Esophagus squamous epithelium (tissue), 5 donors: Measurements from ENCODE around the gene MAGEA4. TPM values are rescaled to one million over a fixed set of nuclear protein-coding genes. Genes with fewer than 3 reads are reported as not detected.

Experiments
- DNase-seq: peaks from one replicate; lab custom pipeline; 2025; lab: John Stamatoyannopoulos, UW
- H3K27ac ChIP-seq, 4 donors: fragments of 200-600 bp; sonication (generic); one replicate each; pipeline ENCODE4 v1.5.1; 2016 to 2019; ENCODE audit warnings: mild to moderate bottlenecking in 1 of 4
- H3K27me3 ChIP-seq, 4 donors: fragments of 200-600 bp; sonication (generic); 1 replicate in 3 of 4; 2 replicates in 1 of 4; pipeline versions ENCODE4 v1.5.1 to v1.6.0; 2017 to 2021; ENCODE audit warnings: antibody characterized with exemption in 1 of 4
- H3K36me3 ChIP-seq, 3 donors: fragments of 200-600 bp; sonication (generic); one replicate each; pipeline ENCODE4 v1.5.1; 2016 to 2019
- H3K4me1 ChIP-seq, 3 donors: fragments of 200-600 bp; sonication (generic); one replicate each; pipeline ENCODE4 v1.5.1; 2017 to 2019
- H3K4me3 ChIP-seq, 4 donors: fragments of 200-600 bp; sonication (generic); 1 replicate in 3 of 4; 2 replicates in 1 of 4; pipeline ENCODE4 v1.5.1; 2016 to 2019; ENCODE audit warnings: mild to moderate bottlenecking in 2 of 4, moderate library complexity in 1 of 4
- H3K9me3 ChIP-seq, 3 donors: fragments of 200-600 bp; sonication (generic); one replicate each; pipeline ENCODE4 v1.5.1; 2016 to 2019
- CTCF ChIP-seq, 6 experiments: fragments of 450-650 bp in 4 of 6; fragments of 200-600 bp in 2 of 6; sonication (generic) in 2 of 6; IDR thresholded peaks; one replicate each; pipeline ENCODE4 v1.5.1; 2016 to 2019; ENCODE audit warnings: antibody characterized with exemption in 6 of 6, mild to moderate bottlenecking in 4 of 6, moderate library complexity in 4 of 6
- POLR2A ChIP-seq, 4 donors: fragments of 450-650 bp; IDR thresholded peaks; one replicate each; pipeline ENCODE4 v1.6.1; 2017; ENCODE audit warnings: antibody characterized with exemption in 4 of 4, mild to moderate bottlenecking in 4 of 4, moderate library complexity in 3 of 4
- WGBS, 2 donors: methylation state at CpG; one replicate each; pipeline ENCODE4 v1.1.5; 2018; 5-methylcytosine and 5-hydroxymethylcytosine counted together
- intact Hi-C: fragments of 100-400 bp; cut with DNase I; formaldehyde crosslinking; loops from one replicate; pipeline ENCODE4 v1.15.0; 2022
- total RNA-seq, 4 donors: library from RNA; depleted of rRNA; stranded (reverse); fragments of >200 nt; gene quantifications; one replicate each; pipeline ENCODE4 v1.1.0, GENCODE V29; 2016
- donor health status: DM: yes; HTN: yes; CAD: no.

The MAGEA4 gene
- total RNA-seq, 4 donors from 2014 or later: not detected

- H3K27me3 ChIP-seq: no peaks in the 10 kb centered on the region
- 35 to 49% methylated on average over 6 of the region's 6 CpGs for WGBS, 2 donors
- TF ChIP-seq POLR2A (IDR thresholded peaks at IDR 0.05) (no peak), CTCF (IDR thresholded peaks at IDR 0.05) (no peak)
- H3K4me3 ChIP-seq: peak overlapping the region in 2 of 4 donors; percentile 4 to 18
- peak overlapping the region in 3 of 4 donors; percentile 2 to 42 (median 16) for H3K27ac ChIP-seq
- peaks cover 0 to 34% (median 0%) of the 10 kb centered on the region in 3 donors for H3K4me1 ChIP-seq
- no peaks in the 10 kb centered on the region for H3K9me3 ChIP-seq
- intact Hi-C loops: no loop called here
- H3K36me3 ChIP-seq: peaks cover 0 to 42% (median 0%) of the 10 kb centered on the region in 3 donors
- no peak for DNase-seq
These were observed 58.0 kb downstream of the MAGEA4 start for GRCh38 chrX:151970661-151971060.

GRCh38 chrX:151973060-151973661 is 60.5 kb downstream of the MAGEA4 start:
- no peaks in the 10 kb centered on the region for H3K9me3 ChIP-seq
- H3K4me3 ChIP-seq: peak overlapping the region; percentile 58 to 76 (median 72)
- H3K36me3 ChIP-seq: peaks cover 0 to 22% (median 0%) of the 10 kb centered on the region in 3 donors
- peak overlapping the region; percentile 77 to 94 (median 88) for H3K27ac ChIP-seq
- 26 to 27% methylated on average over 2 to 3 of the region's 4 CpGs for WGBS, 2 donors
- TF ChIP-seq CTCF (IDR thresholded peaks at IDR 0.05) (no peak), POLR2A (IDR thresholded peaks at IDR 0.05) (no peak)
- H3K4me1 ChIP-seq: peaks cover 0 to 54% (median 0%) of the 10 kb centered on the region in 3 donors
- no peak for DNase-seq
- intact Hi-C loops: no loop called here
- no peaks in the 10 kb centered on the region for H3K27me3 ChIP-seq

GRCh38 chrX:151973851-151974335 is 61.2 kb downstream of the MAGEA4 start:
- Histone ChIP-seq H3K36me3 (peaks cover 0 to 15% (median 0%) of the 10 kb centered on the region in 3 donors), H3K27me3 (no peaks in the 10 kb centered on the region), H3K27ac (peak overlapping the region; percentile 77 to 94 (median 88)), H3K9me3 (no peaks in the 10 kb centered on the region), H3K4me1 (peaks cover 0 to 54% (median 0%) of the 10 kb centered on the region in 3 donors), H3K4me3 (peak overlapping the region; percentile 58 to 76 (median 72))
- DNase-seq: no peak
- 7 to 23% methylated on average over 3 to 6 of the region's 21 CpGs for WGBS, 2 donors
- TF ChIP-seq POLR2A (IDR thresholded peaks at IDR 0.05) (no peak), CTCF (IDR thresholded peaks at IDR 0.05) (no peak)
- intact Hi-C loops: no loop called here

Other genes with a start within 250 kb of the MAGEA4 start
- gene PRRG3, start 217.4 kb upstream of the MAGEA4 start, total RNA-seq: 1 to 10 TPM in 1 of 4 donors, under 1 TPM in 2, not detected in 1; 0.15 to 1.1 (median 0.41) TPM
- gene FATE1, start 196.9 kb upstream of the MAGEA4 start, total RNA-seq: not detected
- gene CNGA2, start 178.1 kb upstream of the MAGEA4 start, total RNA-seq: not detected
- gene GABRE, start 61.8 kb downstream of the MAGEA4 start, total RNA-seq: 100 to 1,000 TPM in 2 of 4 donors, 10 to 100 TPM in 2; 38.4 to 149 (median 77.1) TPM
- gene MAGEA10, start 225.7 kb downstream of the MAGEA4 start, total RNA-seq: not detected